GM18505 (cell line): ENCODE measurements around the gene GBX1.

Experiments
- ATAC-seq: cut with Tn5 transposase; IDR thresholded peaks from one replicate; pipeline ENCODE4 v1.9.1; 2021; ENCODE audit not compliant: unreplicated experiment
- POLR2A ChIP-seq: IDR thresholded peaks from 4 replicates; pipeline ENCODE4 v1.6.1; 2011; ENCODE audit warnings: borderline replicate concordance; ENCODE audit not compliant: insufficient read depth, insufficient read length; ENCODE audit errors: extremely low read depth

Gene GBX1

GRCh38 chr7:151118108-151119054, 49.1 kb downstream of the GBX1 start:
- TF ChIP-seq POLR2A: no peak
- ATAC-seq: no peak

DNA sequence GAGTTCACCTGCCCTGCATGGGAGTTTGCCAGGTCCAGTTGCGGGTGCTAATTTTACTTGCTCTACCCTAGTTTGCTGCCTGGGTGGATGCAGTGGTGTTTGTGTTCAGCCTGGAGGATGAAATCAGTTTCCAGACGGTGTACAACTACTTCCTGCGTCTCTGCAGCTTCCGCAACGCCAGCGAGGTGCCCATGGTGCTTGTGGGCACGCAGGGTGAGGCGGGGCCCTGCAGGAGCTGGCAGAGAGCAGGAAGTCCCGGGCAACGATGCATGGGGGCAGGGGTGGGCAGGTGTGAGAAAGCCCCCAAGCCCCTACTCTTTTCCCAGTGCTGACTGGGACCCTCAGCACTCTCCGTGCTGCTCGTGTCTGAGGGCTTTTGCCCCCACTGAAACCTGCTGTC, 49.9 kb downstream of the GBX1 start:
- no peak for ATAC-seq
- TF ChIP-seq POLR2A: no peak

GRCh38 chr7:151116603-151117440, 50.7 kb downstream of the GBX1 start:
- no peak for ATAC-seq
- no peak for TF ChIP-seq POLR2A

DNA sequence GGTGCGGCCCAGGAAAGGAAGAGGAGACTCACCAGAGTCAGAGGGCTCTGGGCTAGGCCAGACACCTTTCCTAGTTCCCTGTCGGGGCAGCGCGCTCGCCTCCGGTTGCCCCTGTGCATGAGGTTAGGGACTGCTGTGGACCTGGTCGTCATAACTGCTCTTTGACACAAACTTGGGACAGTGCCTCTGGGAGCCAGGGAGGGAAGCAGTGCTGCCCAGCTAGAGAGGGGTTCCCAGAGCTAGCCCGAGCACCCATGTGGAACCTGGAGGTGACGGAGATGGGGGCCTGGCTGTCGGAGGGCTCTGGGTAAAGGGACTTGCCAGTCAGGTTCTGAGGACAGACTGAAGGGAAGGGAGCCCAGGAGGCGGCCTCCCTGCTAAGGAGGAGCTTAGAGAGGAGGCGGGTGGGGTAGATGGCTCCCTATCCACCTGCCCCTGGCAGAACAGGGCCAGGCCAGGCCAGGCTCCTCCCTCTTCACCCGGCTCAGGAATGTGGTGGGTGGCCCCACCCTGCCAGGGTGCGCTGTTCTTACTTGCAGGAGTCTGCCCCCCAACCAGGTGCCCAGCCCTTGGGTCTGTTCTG, 51.6 kb downstream of the GBX1 start:
- TF ChIP-seq POLR2A: no peak
- ATAC-seq: no peak

GRCh38 chr7:151115121-151115835, 52.2 kb downstream of the GBX1 start:
- no peak for ATAC-seq
- no peak for TF ChIP-seq POLR2A

DNA sequence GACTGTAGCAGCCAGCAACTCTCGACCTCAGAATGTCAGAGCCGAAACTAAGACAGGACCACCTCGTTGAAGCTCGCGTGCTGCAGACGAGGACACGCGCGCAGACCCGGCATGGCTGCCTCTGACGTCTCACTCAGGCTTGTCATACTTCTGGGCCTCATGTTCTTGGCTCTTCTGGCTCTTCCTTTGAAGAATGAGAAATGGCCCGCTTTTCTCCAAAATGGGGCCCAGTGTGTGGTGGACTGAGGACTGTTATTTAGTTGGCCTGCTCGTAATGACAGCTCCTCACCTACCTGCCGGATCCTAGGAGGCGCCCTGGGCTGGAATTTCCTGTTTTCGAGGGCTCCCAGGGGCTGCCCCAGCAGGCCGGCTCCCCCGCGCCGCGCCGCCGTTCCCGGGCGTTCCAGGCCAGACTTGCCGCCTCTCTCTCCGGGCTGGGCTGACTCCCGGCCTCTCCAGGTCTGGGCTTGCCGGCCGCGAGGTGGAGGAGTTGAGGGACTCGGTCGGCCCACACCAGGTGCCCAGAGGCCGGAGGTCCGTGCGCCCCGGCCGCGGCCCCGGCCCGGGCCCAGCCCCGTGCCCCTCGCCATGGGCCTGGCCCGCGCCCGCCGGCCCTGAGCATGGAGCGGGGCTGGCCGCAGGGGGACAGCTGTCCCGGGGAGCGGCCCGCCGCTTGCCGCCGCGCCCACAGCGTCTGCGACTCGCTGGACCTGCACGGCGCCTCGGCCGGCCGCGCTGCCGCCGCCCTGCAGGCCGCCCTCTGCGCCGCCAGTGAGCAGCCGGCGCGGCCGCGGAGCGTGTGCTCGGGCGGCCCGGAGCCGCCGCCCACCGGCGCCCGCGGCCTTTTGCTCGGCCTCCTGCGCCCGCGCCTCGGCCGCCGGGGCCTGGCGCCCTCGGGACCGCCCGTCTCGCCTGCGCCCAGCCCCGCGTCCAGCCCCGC, 53.1 kb downstream of the GBX1 start:
- no peak for TF ChIP-seq POLR2A
- ATAC-seq: no peak

GRCh38 chr7:151113344-151114150, 53.9 kb downstream of the GBX1 start:
- no peak for ATAC-seq
- no peak for TF ChIP-seq POLR2A

DNA sequence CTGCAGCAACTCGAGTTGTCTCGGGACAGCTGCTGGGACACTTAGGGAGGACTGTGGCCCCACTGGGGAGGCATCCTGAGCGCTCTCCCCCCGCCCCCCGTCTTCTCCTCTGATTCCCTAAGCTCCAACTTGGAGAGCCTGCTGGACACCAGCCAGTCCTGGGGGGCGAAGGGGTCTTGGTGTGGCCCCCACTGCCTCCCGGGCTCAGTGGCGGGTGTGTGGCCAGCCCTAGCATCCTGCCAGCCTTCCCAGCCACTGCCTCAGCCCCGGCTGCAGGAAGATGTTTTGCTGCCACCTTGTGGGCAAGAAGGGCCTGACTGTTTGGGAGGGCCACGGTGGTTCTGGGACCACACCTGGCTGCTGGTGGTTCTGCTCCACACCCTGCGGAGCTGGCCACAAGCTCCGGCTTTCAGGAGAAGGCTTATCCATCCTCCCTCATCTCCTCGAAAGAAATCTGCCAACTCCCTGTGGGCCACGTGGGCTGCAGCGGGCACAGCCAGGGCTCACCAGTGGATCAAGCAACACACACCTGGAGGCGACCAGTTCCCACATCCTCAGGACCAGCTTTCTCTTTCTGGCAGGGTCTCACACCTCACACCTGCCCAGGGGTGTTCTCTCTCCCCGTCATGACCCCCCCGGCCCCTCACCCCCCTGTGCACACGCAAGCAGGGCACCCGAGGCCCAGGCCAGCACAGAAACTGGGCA, 56.4 kb downstream of the GBX1 start:
- no peak for TF ChIP-seq POLR2A
- no peak for ATAC-seq

- no peak for ATAC-seq
- TF ChIP-seq POLR2A: no peak
Measured at GRCh38 chr7:151110236-151110940, 57.1 kb downstream of the GBX1 start.

GRCh38 chr7:151109094-151110048, 58.1 kb downstream of the GBX1 start:
- no peak for ATAC-seq
- no peak for TF ChIP-seq POLR2A

- ATAC-seq: no peak
- no peak for TF ChIP-seq POLR2A
Measured at GRCh38 chr7:151107882-151108281, 59.6 kb downstream of the GBX1 start.
